SU-DHL-6 (cell line): Measurements from ENCODE around the gene NHLRC3.

Source experiments
- EZH2phosphoT487 ChIP-seq: fragments of 200-600 bp; sonication (generic), shearing (Covaris generic); conservative IDR thresholded peaks from 2 replicates; pipeline ENCODE4 v1.6.1; 2018; ENCODE audit warnings: mild to moderate bottlenecking, antibody characterized with exemption, low read length, moderate library complexity, mixed read lengths
- TF ChIP-seq, protein P1 (sequence below): fragments of 200-600 bp; sonication (generic); IDR thresholded peaks from one replicate; pipeline ENCODE4 v1.5.1; 2017; ENCODE audit warnings: antibody characterized with exemption, mild to moderate bottlenecking, low read length, moderate library complexity; ENCODE audit not compliant: insufficient read depth, poor library complexity, severe bottlenecking

GRCh38 chr13:39047560-39047959 lies 9.3 kb downstream of the NHLRC3 start:
- TF ChIP-seq, protein P1, sequence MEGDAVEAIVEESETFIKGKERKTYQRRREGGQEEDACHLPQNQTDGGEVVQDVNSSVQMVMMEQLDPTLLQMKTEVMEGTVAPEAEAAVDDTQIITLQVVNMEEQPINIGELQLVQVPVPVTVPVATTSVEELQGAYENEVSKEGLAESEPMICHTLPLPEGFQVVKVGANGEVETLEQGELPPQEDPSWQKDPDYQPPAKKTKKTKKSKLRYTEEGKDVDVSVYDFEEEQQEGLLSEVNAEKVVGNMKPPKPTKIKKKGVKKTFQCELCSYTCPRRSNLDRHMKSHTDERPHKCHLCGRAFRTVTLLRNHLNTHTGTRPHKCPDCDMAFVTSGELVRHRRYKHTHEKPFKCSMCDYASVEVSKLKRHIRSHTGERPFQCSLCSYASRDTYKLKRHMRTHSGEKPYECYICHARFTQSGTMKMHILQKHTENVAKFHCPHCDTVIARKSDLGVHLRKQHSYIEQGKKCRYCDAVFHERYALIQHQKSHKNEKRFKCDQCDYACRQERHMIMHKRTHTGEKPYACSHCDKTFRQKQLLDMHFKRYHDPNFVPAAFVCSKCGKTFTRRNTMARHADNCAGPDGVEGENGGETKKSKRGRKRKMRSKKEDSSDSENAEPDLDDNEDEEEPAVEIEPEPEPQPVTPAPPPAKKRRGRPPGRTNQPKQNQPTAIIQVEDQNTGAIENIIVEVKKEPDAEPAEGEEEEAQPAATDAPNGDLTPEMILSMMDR: no peak
- no peak for TF ChIP-seq EZH2phosphoT487
